GM21737 (cell line): ENCODE results near the gene TMEM141.

Experiments
- ATAC-seq: cut with Tn5 transposase; IDR thresholded peaks from one replicate; pipeline ENCODE4 v1.9.1; 2021; ENCODE audit warnings: mild to moderate bottlenecking, moderate library complexity; ENCODE audit not compliant: unreplicated experiment

The TMEM141 gene

DNA sequence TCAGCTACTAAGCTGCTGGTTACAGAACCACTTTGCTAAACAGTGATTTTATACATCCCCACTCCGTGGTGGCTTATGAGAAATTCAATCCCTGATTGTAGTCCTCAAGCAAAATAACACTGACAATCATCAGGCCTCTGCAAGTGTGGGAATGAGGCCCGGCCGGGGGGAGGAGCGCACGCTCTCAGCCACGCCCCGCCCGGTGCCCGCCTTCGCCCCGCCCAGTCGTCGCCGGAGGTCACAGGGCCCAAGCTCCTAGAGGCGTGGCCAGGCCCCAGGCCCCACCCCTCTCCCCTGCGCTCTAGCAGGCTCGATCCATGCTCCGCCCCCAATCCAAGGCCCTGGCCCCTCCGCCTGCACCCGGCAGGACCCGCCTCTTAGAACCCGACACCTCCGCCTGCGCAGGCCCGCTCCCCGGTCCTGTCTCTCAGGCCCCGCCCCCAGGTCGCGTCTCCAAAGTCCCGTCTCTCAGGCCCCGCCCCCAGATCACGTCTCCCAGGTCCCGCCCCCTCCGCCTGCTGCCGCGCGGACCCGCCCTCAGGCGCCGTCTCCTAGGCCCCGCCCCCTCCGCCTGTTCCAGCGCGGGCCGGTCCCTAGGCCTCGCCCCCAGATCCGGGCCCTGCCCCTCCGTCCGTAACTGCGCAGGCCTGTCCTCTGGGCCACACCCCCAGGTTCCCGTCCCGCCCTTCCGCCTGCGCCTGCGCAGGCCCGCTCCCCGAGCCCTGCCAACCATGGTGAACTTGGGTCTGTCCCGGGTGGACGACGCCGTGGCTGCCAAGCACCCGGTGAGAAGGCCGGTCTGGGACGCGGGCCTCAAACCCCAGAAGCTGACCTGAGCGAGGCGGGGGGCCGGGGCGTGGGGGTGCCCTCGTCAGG, at the start of gene TMEM141:
TMEM141 (plus strand) TSS at position 705 of the 876 bp plus-strand sequence; CDS start at position 732, 27 bp downstream.
- peak; percentile 79 for ATAC-seq

DNA sequence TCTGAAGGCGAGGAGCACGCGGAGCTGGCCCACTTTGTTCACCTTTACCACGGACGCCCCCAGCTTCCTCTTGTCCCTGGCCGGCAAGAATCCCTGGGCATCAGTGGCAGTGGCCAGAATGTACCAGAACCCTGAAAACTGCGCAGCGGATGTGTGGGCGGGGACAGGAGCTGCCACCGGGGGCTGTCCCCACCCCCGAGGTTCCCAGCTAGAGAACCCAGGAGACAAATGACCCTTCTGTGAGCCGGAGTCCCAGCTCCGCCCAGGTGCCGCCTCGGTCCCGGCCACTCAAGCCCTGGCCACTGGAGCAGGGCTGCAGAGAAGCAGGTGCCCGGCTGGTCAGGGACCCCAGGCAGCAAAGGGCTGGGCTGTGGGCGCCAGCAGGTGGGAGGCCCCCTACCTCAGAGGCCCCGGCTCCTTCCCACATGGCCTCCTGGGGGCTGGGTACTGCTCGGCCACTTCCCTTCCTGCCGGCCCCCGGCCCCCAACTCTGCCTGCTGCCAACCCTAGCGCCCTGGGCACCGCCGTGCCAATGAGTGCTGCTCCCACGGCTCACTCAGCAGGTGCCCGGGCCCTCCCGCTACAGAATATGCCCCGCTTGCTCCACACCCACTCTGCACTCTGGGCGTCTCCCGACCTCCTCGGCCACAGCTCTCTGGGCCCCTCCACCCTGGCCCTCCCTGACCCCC, 49.1 kb upstream of the TMEM141 start:
- no peak for ATAC-seq

DNA sequence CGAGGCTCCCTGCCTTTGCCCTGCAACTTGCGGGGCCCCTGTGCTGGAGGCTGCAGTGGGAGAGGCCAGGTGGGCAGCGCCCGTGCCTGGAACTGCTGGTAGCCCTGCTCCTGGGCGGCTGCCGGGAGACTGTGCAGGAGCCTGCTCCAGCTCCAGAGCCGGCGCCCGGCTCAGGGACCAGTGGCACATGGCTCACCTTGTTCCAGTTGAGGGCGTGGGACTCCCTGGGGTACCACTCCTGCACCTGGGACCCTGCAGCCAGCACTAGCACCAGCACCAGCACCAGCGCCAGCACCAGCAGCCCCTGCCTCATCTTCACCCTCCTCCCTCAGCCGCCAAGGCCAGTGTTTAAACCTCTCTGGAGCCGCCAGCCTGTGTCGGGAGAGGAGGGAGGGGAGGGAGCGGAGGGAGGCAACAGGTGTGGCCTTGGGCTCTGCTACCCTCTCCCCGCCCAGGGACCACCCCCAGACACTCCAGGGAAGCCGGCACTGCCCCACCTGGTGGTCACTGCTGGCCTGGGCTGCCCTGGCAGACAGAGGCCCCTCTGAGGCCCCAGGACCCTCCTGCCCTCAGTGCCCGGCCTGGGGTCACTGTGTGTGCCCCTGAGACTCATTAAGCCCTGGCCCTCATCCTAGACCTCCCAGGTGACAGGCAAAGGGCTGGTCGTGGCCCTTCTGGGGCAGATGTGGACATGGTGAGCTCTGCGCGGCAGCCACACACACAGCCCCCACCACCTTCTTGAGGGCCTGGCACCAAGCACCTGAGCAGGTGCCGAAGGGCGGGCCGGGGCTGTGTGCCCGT, 48.4 kb upstream of the TMEM141 start, which contains the start of gene LCN10:
LCN10 (minus strand) TSS at position 350 of the 801 bp plus-strand sequence; CDS start at position 313, 37 bp downstream.
- no peak for ATAC-seq

DNA sequence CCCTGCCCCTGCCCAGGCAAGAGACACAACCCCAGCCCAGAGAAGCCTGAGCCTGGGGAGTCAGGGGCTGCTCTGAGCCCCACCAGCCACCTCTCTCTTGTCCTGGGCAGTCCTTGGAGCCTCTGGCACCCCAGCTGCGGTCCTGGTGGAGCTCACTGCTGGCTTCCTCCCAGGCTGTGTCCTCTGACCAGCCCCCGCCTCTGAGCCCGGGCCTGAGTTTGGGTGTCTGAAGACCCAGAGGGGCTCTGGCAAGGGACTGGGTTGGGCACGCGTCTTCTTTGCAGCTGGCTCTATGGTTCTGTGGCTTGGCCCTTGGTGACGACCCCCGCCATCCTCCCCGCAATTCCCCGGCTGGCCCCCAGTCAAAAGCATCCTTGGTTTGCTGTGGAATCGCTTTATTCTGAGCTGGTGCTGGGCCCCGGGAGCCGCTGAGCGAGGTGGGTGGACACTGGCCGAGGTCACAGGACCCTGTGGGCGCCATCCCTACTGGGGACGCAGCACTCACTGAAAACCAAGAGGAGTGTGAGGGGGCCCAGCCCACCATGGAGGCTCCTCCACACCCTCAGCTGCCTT, 47.4 kb upstream of the TMEM141 start:
- no peak for ATAC-seq

DNA sequence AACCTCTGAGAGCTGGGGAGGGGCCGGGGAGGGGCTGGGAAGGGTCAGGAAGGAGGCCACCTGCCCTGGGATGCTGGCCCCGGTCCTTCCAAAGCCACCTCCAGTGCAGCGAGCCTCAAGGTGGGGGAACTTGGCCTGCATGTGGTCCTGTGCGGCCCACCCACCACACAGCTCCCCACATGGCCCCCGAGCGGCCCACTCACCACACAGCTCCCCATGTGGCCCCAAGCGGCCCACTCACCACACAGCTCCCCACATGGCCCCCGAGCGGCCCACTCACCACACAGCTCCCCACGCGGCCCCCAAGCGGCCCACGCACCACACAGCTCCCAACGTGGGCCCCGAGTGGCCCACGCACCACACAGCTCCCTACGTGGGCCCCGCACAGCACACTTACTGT, 46.4 kb upstream of the TMEM141 start:
- no peak for ATAC-seq

DNA sequence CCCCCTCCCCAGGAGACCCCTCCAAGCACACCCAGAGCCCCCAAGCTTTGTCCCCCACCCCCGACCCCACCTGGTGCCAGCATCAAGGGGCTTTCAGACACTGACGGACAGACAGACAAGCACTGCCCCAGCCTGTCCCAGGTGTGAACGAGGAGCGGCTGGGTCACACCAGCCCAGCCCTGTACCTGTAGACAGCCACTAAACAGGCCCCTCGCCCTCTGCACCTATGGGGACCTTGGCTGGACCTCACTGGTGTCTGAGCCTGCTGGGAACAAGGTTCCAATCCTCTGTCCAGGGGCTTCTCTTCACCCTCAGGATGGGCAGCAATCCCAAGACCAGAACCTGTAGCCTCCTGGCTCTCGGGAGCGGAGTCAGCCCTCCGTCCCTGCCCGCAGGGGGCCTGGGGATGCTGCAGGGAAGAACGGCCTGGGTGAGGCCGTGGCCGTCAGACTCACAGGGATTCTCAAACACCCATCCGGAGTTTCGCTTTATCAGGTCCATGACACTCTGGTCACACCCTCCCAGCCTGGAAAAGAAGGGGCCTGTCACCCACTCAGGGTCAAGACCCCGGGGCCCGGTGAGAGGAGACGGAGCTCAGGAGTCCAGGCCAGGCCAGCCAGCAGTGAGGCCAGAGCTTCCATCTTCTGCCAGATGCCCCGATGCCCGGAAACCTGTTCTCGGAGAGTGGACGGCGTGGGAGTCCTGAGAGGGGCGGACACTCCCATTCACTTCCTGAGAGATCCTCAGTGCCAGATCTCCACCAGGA, 45.6 kb upstream of the TMEM141 start:
- ATAC-seq = no peak

DNA sequence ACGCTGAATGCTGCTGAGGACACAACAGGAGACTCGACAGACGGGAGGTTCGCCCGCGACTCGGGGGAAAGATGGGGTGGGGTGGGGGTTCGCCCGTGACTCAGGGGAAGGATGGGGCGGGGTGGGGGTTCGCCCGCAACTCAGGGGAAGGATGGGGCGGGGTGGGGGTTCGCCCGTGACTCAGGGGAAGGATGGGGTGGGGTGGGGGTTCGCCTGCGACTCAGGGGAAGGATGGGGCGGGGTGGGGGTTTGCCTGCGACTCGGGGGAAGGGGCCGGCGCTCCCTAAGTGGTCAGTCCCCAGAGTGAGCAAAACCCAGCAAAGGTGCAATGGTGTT, 45.0 kb upstream of the TMEM141 start:
- no peak for ATAC-seq

DNA sequence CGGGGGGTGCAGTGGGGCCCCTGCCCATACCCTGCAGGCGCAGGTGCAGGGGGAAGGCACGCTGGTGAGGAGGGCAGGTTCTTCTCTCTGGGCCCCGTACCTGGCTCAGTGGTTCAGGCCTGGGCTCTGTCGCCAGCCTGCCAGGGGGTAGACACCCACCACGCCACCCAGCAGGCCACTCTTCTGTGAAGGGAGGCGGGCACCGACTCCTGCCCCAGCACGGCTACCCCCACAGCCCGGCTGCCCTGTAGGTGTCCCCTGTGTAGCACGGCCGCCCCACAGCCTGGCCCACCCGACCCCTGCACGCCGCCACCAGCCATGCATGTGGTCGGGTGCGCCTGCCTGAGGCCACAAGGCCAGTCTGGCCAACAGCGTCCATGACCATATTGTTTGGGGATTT, 44.5 kb upstream of the TMEM141 start:
- ATAC-seq = no peak

DNA sequence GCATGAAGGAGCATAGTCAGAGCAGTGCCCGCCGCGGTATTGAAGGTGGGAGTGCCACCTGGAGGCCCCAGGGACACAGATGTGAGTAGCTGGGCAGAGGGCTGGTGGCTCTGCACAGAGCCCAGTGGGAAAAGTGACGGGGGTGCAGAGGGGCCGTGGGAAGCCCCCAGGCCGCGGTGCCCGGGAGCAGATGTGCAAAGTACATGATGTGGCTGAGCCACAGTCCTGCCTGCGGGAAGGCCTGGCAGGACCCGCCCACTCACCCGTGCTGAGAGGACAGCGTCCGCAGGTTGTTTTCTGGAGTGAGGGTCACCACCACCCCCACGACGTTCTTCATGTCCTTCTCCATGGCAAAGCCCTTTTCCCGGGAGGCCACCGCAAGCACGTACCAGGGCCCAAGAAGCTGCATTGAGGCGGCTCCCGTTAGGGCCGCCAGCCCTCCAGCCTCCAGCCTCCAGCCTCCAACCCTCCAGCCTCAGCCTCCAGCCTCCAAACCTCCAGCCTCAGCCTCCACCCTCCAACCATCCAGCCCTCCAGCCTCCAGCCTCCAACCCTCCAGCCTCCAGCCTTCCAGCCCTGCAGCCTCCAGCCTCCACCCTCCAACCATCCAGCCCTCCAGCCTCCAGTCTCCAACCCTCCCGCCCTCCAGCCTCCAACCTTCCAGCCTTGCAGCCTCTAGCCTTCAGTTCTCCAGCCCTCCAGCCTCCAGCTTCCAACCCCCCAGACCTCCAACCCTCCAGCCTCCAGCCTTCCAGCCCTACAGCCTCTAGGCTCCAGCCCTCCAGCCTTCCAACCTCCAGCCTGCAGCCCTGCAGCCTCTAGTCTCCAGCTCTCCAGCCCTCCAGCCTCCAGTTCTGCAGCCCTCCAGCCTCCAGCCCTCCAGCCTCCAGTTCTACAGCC, 43.7 kb upstream of the TMEM141 start:
- ATAC-seq = no peak

DNA sequence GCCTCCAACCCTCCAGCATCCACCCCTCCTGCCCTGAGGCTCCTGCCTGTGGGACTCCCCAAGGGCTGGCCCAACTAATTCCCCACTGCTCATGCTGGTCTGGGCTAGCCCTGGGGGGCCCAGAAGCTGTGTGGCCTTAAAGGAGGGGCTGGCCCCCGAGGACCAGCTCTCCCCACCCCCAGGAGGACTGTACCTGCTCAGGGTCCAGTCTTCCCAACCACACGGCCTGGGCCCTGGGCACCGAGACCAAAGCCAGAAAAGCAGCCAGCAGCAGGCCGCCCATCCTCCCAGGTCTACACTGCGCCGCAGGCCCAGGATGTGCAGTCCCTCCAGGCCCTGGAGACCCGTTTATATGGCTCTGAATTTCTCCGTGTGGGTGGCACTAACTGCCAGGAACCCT, 42.9 kb upstream of the TMEM141 start, which contains the start of gene LCN6:
LCN6 (minus strand) TSS at position 325 of the 400 bp plus-strand sequence; CDS start at position 283, 42 bp downstream.
- ATAC-seq = no peak

DNA sequence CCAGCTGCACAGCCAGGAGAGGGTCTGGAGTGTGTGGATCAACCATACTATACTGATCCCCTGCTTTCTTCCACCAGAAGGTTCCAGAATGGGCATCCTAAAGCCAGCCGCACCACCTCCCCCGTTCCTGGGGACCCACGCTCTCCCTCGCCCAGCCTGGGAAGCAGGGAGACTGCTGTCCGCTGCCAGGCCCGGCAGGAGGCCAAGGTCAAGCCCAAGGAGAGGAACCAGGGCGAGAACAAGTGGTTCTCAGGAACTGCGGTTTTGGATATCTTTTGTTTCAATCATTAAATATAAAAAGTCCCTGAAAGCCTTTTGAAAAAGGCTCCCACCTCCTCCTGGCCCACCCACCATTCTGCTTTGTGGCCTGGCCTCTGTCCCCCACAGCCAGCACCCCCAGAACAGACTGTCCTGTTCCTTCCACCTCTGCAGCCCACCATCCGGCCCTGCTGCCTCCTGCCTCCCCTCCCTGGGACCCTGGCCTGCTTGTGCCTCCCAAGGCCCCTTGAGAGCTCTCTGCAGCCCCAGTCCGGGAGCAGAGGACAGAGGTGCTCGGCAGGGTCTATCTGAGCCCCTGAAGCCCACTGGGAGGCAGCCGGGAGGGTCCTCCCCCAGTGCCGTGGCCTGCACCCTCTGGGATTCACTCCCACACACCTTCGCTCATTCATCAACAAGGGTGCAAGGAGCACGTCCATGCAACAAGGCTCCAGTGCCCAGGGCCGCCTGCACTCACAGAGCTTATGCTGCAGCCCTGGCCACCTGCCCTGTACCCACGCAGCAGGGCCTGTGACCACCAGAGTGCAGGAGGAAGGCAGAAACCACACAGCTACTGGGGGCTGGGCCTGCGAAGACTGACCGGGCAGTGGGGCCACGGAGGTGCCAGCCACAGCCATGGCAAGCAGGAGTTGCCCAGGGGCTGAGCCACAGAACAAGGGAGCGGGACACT, 42.2 kb upstream of the TMEM141 start:
- no peak for ATAC-seq

DNA sequence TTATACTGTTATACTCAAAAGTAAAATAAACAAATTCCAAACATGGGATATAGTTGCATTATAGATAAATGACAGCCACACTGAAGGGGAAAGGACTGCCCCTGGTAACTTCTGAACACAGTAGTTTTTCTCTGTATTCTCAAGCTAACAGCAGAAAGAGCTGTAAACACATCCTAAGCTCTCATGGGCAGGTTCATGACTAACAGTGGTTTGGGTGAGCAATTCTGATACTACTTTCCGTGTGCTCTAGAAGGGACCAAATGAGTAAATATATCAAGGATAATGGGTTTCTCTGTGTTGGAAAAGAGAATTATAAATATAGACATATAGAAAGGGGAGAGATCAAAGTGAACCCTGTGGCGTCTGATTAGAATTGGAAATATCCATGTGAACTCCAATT, 40.6 kb upstream of the TMEM141 start:
- ATAC-seq = no peak

DNA sequence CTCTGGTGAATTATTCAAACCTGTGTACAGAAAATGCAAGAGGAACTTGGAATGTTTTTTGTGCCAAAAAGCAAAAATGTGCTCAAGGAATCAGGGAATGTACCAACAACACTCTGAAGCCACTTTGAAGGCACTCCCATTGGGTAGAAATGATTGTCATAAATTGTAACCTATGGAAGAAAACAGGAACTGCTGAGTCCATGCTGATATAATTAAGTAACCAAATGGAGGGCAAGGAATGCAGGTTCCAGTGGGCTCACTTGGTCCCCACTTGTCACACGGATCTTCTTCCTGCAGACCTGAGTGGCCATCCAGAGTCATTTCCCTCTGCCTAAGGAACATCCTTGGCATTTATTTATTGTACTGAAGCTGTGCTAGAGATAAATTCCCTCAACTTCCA, 39.9 kb upstream of the TMEM141 start:
- ATAC-seq = no peak

DNA sequence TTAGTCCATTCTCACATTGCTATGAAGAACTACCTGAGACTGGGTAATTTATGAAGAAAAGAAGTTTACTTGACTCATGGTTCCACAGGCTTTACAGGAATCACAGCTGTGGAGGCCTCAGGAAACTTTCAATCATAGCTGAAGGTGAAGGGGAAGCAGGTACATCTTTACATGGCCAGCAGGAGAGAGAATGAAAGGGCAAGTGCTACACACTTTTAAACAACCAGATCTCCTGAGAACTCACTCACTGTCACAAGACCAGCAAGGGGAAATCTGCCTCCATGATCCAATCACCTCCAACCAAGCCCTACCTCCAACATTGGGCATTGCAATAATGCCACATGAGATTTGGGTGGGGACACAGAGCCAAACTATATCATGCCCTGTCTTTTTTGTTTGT, 39.3 kb upstream of the TMEM141 start:
- no peak for ATAC-seq

DNA sequence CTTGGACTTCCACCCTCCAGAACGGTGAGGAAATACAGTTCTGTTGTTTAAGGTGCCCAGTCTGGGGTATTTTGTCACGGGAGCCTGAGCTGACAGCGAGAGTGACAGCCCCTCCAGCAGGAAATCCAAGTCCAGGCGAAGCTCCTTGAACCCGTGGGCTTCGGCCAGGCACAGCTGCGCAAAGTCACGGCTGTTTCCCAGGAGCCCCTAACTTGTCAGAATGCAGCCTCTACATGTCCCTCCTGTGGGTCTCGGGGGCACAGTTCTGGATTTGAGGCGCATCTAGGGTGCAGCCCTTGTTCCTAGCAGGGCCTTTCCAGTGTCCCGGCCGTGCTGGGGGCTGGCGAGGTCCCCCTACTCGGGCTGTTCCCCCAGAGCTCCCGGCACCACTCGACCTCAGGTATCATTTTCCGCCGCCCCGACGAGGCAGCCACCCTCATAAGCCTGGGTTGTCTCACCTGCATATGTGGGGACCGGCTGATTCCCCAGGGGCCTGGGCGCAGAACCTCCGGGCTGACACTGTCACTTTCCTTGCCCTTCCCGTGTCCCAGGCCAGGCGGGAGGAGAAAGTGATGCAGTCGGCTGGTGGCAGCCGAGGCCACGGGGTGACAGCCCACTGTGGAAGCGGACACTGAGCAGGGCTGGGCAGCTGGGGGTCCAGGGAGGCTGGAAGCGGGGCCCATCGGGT, 37.6 kb upstream of the TMEM141 start:
- no peak for ATAC-seq

DNA sequence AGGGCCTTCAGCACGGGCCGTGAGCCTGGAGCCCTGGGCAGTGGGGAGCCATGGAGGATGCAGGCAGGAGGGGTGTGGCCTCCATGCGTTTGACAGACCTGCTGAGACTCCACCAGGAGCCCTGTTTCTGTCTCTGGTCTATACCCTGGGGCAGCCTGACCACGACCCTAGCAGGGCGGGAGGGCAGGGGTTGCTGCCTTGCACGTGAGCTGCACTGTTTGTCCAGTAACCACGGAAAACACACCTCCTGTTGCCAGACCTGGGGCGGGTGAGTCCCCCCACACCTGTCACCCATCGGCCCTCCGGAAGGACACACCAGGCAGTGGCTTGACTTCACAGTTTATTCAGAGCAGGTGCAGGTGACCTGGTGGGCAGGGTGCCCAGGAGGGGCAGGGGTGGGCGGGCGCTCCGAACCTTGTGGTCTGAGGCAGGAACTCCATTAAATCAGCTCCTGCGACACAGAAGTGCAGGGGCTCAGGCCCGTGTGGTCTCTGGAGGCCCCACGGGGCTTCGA, 37.0 kb upstream of the TMEM141 start:
- ATAC-seq = no peak

DNA sequence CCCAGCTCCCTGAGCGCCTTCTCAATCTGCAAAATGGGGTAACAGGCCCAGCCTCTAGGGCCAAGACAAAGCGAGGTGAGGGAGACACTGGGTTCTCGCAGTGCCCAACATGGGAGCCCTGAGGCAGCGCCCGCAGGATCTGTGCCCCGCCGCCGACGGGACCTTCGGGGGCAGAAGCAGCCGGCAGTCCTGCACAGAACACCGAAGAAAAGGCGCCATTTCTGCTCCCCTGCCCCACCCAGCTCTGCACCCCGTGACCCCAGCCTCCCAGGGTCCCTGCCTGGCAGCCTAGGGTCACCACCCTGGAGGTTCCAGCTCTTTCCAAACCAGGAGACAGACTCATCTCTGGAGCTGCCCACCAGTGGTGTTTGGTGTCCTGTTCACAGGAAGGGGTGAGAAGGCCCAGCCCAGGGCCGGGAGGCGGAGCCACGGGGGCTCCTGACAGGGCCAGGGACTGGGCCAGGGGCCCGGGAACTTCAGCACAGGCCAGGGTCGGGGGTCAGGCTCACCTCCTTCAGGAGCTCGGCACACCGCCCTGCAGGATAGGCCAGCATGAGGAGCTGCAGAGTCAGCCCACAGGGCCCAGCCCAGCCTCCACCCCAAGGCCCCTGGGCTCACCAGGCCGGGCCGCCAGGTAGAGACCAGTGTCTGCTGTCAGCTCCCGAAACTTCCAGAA, 36.4 kb upstream of the TMEM141 start:
- ATAC-seq = no peak
